ENCODE measurements around the gene ATG13. TPM values are rescaled to one million over a fixed set of nuclear protein-coding genes. Genes with fewer than 3 reads are reported as not detected.

Gene ATG13
- total RNA-seq, 6 experiments from 2014 or later: 34.5 to 60.9 (median 41.1) TPM

DNA sequence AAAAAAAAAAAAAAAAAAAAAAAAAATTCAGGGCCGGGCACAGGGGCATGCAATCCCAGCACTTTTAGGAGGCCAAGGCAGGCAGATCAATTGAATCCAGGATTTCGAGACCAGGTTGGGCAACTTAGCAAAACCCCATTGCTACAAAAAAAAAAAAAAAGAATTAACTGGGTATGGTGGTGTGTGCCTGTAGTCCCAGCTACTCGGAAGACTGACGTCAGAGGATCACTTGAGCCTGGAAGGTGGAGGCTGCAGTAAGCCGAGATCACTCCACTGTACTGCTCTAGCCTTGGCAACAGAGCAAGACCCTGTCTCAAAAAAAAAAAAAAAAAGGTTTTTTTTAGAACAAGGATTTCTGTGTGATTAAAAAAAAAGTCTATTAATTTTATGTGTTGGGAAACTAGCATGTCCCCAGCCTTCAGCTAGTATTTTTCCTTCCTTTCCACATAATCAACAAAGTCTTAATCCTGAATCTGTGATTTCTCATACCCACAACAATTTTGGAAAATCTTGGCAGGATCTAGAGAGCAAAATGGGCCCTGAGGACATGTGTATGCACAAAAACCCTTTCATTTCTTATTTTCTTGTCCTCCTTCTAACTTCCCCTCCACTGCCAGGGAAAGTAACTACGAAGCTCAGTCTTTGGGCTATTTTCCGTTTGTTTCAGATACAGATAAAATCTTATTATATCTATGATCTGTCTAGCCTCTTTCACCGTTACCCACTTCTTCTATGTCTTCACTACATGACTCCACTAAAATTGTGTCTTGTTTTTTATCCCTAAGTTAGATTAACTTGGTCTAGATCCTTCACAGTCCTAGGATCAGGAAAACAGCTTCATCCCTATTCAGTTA is 17.8 kb upstream of the ATG13 start:
- Histone ChIP-seq H3K36me3 (no peaks in the 10 kb centered on the region), H3K27ac (no peak overlapping the region), H3K4me1 (peaks cover 0 to 25% (median 0%) of the 10 kb centered on the region in 4 donors), H3K27me3 (no peaks in the 10 kb centered on the region), H3K9me3 (no peaks in the 10 kb centered on the region), H3K4me3 (no peak overlapping the region)
- intact Hi-C loops (cut with DNase I): no loop called here
- ATAC-seq (no peak), DNase-seq (no peak)
- no peak for TF ChIP-seq POLR2A (IDR thresholded peaks at IDR 0.05)
- TF ChIP-seq, protein P1, sequence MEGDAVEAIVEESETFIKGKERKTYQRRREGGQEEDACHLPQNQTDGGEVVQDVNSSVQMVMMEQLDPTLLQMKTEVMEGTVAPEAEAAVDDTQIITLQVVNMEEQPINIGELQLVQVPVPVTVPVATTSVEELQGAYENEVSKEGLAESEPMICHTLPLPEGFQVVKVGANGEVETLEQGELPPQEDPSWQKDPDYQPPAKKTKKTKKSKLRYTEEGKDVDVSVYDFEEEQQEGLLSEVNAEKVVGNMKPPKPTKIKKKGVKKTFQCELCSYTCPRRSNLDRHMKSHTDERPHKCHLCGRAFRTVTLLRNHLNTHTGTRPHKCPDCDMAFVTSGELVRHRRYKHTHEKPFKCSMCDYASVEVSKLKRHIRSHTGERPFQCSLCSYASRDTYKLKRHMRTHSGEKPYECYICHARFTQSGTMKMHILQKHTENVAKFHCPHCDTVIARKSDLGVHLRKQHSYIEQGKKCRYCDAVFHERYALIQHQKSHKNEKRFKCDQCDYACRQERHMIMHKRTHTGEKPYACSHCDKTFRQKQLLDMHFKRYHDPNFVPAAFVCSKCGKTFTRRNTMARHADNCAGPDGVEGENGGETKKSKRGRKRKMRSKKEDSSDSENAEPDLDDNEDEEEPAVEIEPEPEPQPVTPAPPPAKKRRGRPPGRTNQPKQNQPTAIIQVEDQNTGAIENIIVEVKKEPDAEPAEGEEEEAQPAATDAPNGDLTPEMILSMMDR (IDR thresholded peaks at IDR 0.05): no peak
- 82% methylated on average over 8 of the region's 8 CpGs for WGBS (ENCODE audit: insufficient coverage, low coverage, low lambda C conversion rate, missing lambda C conversion rate)

DNA sequence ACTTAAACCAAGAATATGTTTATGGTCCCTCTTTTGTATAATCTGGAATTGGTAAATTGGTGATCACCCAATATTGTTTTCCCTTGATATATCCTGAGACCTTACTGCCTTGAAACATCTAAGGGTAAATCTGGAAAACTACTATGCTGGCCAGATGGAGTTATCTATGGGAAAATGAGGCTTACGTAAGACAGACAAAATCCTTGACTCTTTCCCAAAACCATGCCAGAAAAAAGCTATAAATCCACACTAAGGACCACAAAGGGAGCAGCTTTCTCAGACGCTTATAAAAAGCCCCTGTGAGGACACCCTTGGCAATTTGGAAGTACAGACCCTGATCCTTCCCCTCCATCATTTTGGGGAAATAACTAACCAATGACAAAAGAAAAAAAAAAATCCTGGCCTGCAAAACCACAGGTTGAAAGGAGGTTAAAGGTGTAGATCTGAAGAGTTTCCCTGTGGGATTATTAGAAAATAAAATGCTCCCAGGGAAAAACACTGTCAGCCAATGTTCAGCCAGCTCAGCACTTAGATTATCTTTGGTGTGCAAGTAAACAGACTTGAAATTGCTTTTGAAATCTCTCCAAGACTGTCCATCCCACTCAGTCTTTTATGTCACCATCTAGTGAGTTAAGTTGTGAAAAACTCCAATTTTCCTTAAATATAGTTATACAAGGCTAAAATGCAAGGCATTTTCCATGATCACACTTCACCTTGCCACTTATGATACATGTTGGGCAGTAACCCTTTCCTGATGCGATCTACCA is 17.0 kb upstream of the ATG13 start:
- intact Hi-C loops (cut with DNase I): no loop called here
- TF ChIP-seq, protein P1 (IDR thresholded peaks at IDR 0.05): no peak
- no peak for TF ChIP-seq POLR2A (IDR thresholded peaks at IDR 0.05)
- Histone ChIP-seq H3K27ac (no peak overlapping the region), H3K36me3 (no peaks in the 10 kb centered on the region), H3K27me3 (no peaks in the 10 kb centered on the region), H3K9me3 (no peaks in the 10 kb centered on the region), H3K4me1 (peaks cover 0 to 20% (median 0%) of the 10 kb centered on the region in 4 donors), H3K4me3 (no peak overlapping the region)
- WGBS (ENCODE audit: insufficient coverage, low coverage, low lambda C conversion rate, missing lambda C conversion rate): 76% methylated on average over 3 of the region's 3 CpGs
- ATAC-seq: no peak
- DNase-seq: no peak

DNA sequence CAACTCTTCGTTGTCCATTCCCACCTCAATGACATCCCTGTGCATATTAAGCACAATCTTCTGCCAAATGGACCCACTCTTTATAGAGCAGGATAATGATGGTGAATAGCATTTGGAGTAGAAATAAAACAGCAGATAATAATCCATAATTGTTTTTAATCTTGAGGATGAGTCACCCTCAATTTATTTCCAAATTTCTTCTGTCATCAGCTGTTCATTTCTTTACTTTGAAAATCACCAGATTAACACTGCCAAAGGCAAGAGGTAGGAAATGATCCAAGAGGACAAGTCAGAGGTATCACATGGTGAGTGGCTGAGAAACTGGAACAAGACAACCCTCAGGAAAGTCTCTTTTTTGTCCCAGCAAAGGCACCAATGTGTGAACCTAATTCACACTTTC is 16.2 kb upstream of the ATG13 start:
- no peaks in the 10 kb centered on the region for H3K27me3 ChIP-seq
- H3K36me3 ChIP-seq: no peaks in the 10 kb centered on the region
- H3K4me3 ChIP-seq: no peak overlapping the region
- H3K4me1 ChIP-seq: peaks cover 0 to 20% (median 0%) of the 10 kb centered on the region in 4 donors
- intact Hi-C loops (cut with DNase I): no loop called here
- no peak for TF ChIP-seq POLR2A (IDR thresholded peaks at IDR 0.05)
- TF ChIP-seq, protein P1 (IDR thresholded peaks at IDR 0.05): no peak
- WGBS (ENCODE audit: insufficient coverage, low coverage, low lambda C conversion rate, missing lambda C conversion rate): 29% methylated on average over 1 of the region's 1 CpG
- no peak for DNase-seq
- ATAC-seq: peak in 1 of 4 donors; percentile 31
- no peaks in the 10 kb centered on the region for H3K9me3 ChIP-seq
- no peak overlapping the region for H3K27ac ChIP-seq

DNA sequence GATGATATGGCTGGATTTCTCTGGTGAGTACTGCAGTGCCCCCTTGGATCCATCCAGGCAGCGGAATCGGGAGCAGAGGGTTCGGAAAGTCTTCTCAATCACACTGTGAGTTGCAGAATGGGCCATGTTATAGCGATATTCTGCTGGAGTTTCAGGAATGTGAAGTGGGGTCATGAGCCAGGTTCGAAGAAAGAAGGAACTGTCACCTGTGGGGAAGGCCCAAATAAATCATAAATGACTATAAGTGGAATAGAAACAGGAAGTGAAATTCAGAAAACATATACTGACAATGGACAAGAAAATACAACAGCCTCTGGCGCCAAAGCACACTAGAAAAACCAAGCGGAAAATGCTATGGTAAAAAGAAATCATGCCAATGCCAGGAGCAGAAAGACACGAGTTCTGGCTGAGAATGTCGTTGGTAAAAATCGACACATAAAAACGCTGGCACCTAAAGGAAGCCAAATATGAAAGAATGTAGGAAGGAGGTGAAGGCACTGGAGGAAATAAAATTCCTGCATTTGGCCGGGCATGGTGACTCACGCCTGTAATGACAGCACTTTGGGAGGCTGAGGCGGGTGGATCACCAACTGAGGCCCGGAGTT is 13.5 kb upstream of the ATG13 start:
- 94% methylated on average over 12 of the region's 15 CpGs for WGBS (ENCODE audit: insufficient coverage, low coverage, low lambda C conversion rate, missing lambda C conversion rate)
- intact Hi-C loops (cut with DNase I): no loop called here
- TF ChIP-seq, protein P1 (IDR thresholded peaks at IDR 0.05): no peak
- TF ChIP-seq POLR2A (IDR thresholded peaks at IDR 0.05): no peak
- peaks cover 0 to 10% (median 0%) of the 10 kb centered on the region in 4 donors for H3K4me1 ChIP-seq
- no peaks in the 10 kb centered on the region for H3K36me3 ChIP-seq
- H3K27ac ChIP-seq: no peak overlapping the region
- H3K4me3 ChIP-seq: no peak overlapping the region
- H3K27me3 ChIP-seq: no peaks in the 10 kb centered on the region
- no peaks in the 10 kb centered on the region for H3K9me3 ChIP-seq
- DNase-seq (no peak), ATAC-seq (no peak)

Data from right lobe of liver (tissue), 6 donors.